SK-N-SH treated with all-trans-retinoic acid at 6 μM for 48 hours (cell line): ENCODE measurements around the gene GRIK2.

Source experiments
- ATAC-seq: fragments of 200-7000 bp; cut with Tn5 transposase; 3 replicates; pipeline ENCODE4 v1.9.1; 2020; ENCODE audit warnings: mild to moderate bottlenecking, moderate library complexity
- ARNTL ChIP-seq: fragments of 450-650 bp; formaldehyde crosslinking; IDR thresholded peaks from 2 replicates; pipeline ENCODE4 v1.5.0; 2020; ENCODE audit warnings: low read depth, mild to moderate bottlenecking, moderate library complexity, borderline replicate concordance
- BACH2 ChIP-seq: fragments of 250-450 bp; sonication (Bioruptor Pico); IDR thresholded peaks from 2 replicates; pipeline ENCODE4 v1.9.0; 2021; ENCODE audit warnings: mild to moderate bottlenecking, borderline replicate concordance
- CREB5 ChIP-seq: fragments of 250-450 bp; sonication (Bioruptor Pico); IDR thresholded peaks from 2 replicates; pipeline ENCODE4 v1.5.1; 2020; ENCODE audit warnings: low read depth, mild to moderate bottlenecking, moderate library complexity
- CSDC2 ChIP-seq: fragments of 250-450 bp; sonication (Bioruptor Pico); IDR thresholded peaks from 2 replicates; pipeline ENCODE4 v1.5.0; 2020; ENCODE audit warnings: mild to moderate bottlenecking, moderate library complexity
- CSRNP3 ChIP-seq: fragments of 250-450 bp; sonication (Bioruptor Pico); IDR thresholded peaks from 2 replicates; pipeline ENCODE4 v1.5.1; 2021; ENCODE audit warnings: mild to moderate bottlenecking, moderate library complexity
- GLIS3 ChIP-seq: fragments of 250-450 bp; sonication (Bioruptor Pico); IDR thresholded peaks from 2 replicates; pipeline ENCODE4 v1.5.0; 2020; ENCODE audit warnings: mild to moderate bottlenecking, moderate library complexity
- ISL1 ChIP-seq: fragments of 250-450 bp; sonication (Bioruptor Pico); IDR thresholded peaks from 2 replicates; pipeline ENCODE4 v2.1.2; 2022; ENCODE audit warnings: mild to moderate bottlenecking, moderate library complexity
- OSR1 ChIP-seq: fragments of 250-450 bp; sonication (Bioruptor Pico); IDR thresholded peaks from 2 replicates; pipeline ENCODE4 v1.8.0; 2022; ENCODE audit warnings: moderate library complexity, mild to moderate bottlenecking, inconsistent platforms
- POU6F1 ChIP-seq: fragments of 250-450 bp; sonication (Bioruptor Pico); IDR thresholded peaks from 2 replicates; pipeline ENCODE4 v1.8.0; 2021; ENCODE audit warnings: low read depth, mild to moderate bottlenecking, moderate library complexity, borderline replicate concordance
- RARB ChIP-seq: fragments of 250-450 bp; sonication (Bioruptor Pico); IDR thresholded peaks from 2 replicates; pipeline ENCODE4 v1.8.0; 2021; ENCODE audit warnings: mild to moderate bottlenecking, moderate library complexity
- SNAI2 ChIP-seq: fragments of 250-450 bp; sonication (Bioruptor Pico); IDR thresholded peaks from 2 replicates; pipeline ENCODE4 v1.5.0; 2020; ENCODE audit warnings: mild to moderate bottlenecking, moderate library complexity
- TCF4 ChIP-seq: fragments of 250-450 bp; sonication (Bioruptor Pico); IDR thresholded peaks from 2 replicates; pipeline ENCODE4 v1.8.0; 2021; ENCODE audit warnings: mild to moderate bottlenecking, moderate library complexity, borderline replicate concordance
- TOX ChIP-seq: fragments of 250-450 bp; sonication (Bioruptor Pico); IDR thresholded peaks from 2 replicates; pipeline ENCODE4 v1.8.0; 2021; ENCODE audit warnings: mild to moderate bottlenecking, moderate library complexity, borderline replicate concordance
- ZC3H10 ChIP-seq: fragments of 250-450 bp; sonication (Bioruptor Pico); IDR thresholded peaks from 2 replicates; pipeline ENCODE4 v1.5.1; 2021; ENCODE audit warnings: mild to moderate bottlenecking, moderate library complexity
- ZFP3 ChIP-seq: fragments of 250-450 bp; sonication (Bioruptor Pico); IDR thresholded peaks from 2 replicates; pipeline ENCODE4 v1.5.0; 2020; ENCODE audit warnings: mild to moderate bottlenecking, moderate library complexity
- ZFP30 ChIP-seq: fragments of 450-650 bp; formaldehyde crosslinking; IDR thresholded peaks from 2 replicates; pipeline ENCODE4 v1.5.0; 2022; ENCODE audit warnings: mild to moderate bottlenecking, moderate library complexity
- ZNF565 ChIP-seq: fragments of 450-650 bp; formaldehyde crosslinking; conservative IDR thresholded peaks from 2 replicates; pipeline ENCODE4 v1.5.0; 2020; ENCODE audit warnings: low read depth, mild to moderate bottlenecking, moderate library complexity
- ZNF70 ChIP-seq: fragments of 450-650 bp; formaldehyde crosslinking; IDR thresholded peaks from 2 replicates; pipeline ENCODE4 v1.5.0; 2020; ENCODE audit warnings: mild to moderate bottlenecking, moderate library complexity
- ZNF8 ChIP-seq: fragments of 450-650 bp; formaldehyde crosslinking; IDR thresholded peaks from 2 replicates; pipeline ENCODE4 v1.5.0; 2020; ENCODE audit warnings: mild to moderate bottlenecking, moderate library complexity
- TF ChIP-seq, protein P1 (sequence below): fragments of 250-450 bp; sonication (Bioruptor Pico); IDR thresholded peaks from 2 replicates; pipeline ENCODE4 v1.8.0; 2020; ENCODE audit warnings: mild to moderate bottlenecking, moderate library complexity, borderline replicate concordance
- TF ChIP-seq, protein P2 (sequence below): fragments of 250-450 bp; sonication (Bioruptor Pico); IDR thresholded peaks from 2 replicates; pipeline ENCODE4 v1.5.0; 2020; ENCODE audit warnings: mild to moderate bottlenecking, moderate library complexity

Gene GRIK2

DNA sequence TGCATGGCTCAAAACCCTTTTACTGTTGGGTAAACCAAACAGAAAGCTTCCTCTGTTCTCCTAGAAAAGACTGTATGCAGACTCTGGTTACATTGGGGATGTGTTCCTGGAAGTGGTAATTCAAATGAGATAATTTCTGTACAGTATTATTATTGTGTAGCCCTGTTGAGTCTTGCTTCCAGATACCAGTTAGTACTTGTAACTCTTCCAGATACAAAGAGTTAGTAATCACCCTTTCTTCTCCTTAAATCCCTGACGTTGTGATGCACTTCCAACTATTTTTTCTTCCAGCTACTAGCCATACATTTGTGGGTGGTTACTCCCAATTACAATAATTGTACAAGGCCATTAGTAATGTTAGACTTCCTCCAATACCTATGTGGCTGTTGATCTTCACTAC is 42.3 kb upstream of the GRIK2 start:
- no peak for ATAC-seq

DNA sequence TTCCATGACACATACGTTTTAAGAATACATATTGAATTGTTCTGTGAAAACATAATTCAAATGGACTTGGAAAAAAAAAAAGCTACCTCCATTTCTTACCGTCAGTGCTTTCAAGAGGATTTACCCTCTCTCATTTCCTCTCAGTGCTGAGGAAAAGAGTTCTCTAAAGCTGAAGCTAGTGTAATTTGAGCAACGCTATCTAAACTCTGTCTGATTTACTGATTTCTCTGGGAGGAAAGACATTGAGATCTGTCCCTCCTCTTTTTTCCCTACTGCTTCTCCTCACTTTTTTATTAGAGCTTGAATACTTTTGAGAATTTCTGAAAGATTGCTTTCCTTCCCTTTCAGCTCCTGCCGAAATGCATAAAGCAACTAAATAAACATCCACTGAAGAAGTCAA is 41.2 kb upstream of the GRIK2 start:
- ATAC-seq = no peak
- TF ChIP-seq TCF4 (CRISPR knock-in tag) = no peak
- TF ChIP-seq ISL1 (CRISPR knock-in tag) = no peak
- no peak for TF ChIP-seq OSR1 (CRISPR knock-in tag)
- no peak for TF ChIP-seq SNAI2 (CRISPR knock-in tag)
- no peak for TF ChIP-seq CSRNP3
- TF ChIP-seq CSDC2 = no peak
- no peak for TF ChIP-seq ZNF70
- TF ChIP-seq, protein P1, sequence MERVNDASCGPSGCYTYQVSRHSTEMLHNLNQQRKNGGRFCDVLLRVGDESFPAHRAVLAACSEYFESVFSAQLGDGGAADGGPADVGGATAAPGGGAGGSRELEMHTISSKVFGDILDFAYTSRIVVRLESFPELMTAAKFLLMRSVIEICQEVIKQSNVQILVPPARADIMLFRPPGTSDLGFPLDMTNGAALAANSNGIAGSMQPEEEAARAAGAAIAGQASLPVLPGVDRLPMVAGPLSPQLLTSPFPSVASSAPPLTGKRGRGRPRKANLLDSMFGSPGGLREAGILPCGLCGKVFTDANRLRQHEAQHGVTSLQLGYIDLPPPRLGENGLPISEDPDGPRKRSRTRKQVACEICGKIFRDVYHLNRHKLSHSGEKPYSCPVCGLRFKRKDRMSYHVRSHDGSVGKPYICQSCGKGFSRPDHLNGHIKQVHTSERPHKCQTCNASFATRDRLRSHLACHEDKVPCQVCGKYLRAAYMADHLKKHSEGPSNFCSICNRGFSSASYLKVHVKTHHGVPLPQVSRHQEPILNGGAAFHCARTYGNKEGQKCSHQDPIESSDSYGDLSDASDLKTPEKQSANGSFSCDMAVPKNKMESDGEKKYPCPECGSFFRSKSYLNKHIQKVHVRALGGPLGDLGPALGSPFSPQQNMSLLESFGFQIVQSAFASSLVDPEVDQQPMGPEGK = no peak
- no peak for TF ChIP-seq POU6F1 (CRISPR knock-in tag)
- no peak for TF ChIP-seq ZNF8 (CRISPR knock-in tag)
- no peak for TF ChIP-seq BACH2 (CRISPR knock-in tag)
- TF ChIP-seq GLIS3 (CRISPR knock-in tag) = no peak
- no peak for TF ChIP-seq CREB5
- TF ChIP-seq TOX (CRISPR knock-in tag) = no peak
- TF ChIP-seq ARNTL = no peak
- TF ChIP-seq RARB (CRISPR knock-in tag) = no peak
- no peak for TF ChIP-seq ZC3H10
- no peak for TF ChIP-seq ZFP30 (CRISPR knock-in tag)

More for the DNA sequence above, 42.3 kb upstream of the GRIK2 start:
- no peak for TF ChIP-seq POU6F1 (CRISPR knock-in tag)
- TF ChIP-seq, protein P2, sequence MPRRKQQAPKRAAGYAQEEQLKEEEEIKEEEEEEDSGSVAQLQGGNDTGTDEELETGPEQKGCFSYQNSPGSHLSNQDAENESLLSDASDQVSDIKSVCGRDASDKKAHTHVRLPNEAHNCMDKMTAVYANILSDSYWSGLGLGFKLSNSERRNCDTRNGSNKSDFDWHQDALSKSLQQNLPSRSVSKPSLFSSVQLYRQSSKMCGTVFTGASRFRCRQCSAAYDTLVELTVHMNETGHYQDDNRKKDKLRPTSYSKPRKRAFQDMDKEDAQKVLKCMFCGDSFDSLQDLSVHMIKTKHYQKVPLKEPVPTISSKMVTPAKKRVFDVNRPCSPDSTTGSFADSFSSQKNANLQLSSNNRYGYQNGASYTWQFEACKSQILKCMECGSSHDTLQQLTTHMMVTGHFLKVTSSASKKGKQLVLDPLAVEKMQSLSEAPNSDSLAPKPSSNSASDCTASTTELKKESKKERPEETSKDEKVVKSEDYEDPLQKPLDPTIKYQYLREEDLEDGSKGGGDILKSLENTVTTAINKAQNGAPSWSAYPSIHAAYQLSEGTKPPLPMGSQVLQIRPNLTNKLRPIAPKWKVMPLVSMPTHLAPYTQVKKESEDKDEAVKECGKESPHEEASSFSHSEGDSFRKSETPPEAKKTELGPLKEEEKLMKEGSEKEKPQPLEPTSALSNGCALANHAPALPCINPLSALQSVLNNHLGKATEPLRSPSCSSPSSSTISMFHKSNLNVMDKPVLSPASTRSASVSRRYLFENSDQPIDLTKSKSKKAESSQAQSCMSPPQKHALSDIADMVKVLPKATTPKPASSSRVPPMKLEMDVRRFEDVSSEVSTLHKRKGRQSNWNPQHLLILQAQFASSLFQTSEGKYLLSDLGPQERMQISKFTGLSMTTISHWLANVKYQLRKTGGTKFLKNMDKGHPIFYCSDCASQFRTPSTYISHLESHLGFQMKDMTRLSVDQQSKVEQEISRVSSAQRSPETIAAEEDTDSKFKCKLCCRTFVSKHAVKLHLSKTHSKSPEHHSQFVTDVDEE (CRISPR knock-in tag) = no peak
- TF ChIP-seq ZFP3 (CRISPR knock-in tag) = no peak
- TF ChIP-seq TOX (CRISPR knock-in tag) = no peak
- no peak for TF ChIP-seq ZNF565 (CRISPR knock-in tag)
- TF ChIP-seq ZC3H10 = no peak

- TF ChIP-seq ZNF8 (CRISPR knock-in tag) = no peak
- TF ChIP-seq POU6F1 (CRISPR knock-in tag) = no peak
- no peak for TF ChIP-seq ZNF565 (CRISPR knock-in tag)
- TF ChIP-seq GLIS3 (CRISPR knock-in tag) = no peak
- TF ChIP-seq OSR1 (CRISPR knock-in tag) = no peak
- TF ChIP-seq, all 23 proteins: peak for 0
- no peak for ATAC-seq
Observed at GRCh38 chr6:101365181-101365580, 28.3 kb upstream of the GRIK2 start.
